T-cell (primary cell): ENCODE measurements around the gene CCDC40. TPM values are rescaled to one million over a fixed set of nuclear protein-coding genes. Genes with fewer than 3 reads are reported as not detected.

Experiments used
- ATAC-seq, 4 experiments: fragments of 200-7000 bp in 3 of 4; fragments of 150-1000 bp in 1 of 4; cut with Tn5 transposase; replicated peaks in 1 of 4; 1 replicate in 3 of 4; 2 replicates in 1 of 4; pipeline ENCODE4 v1.10.0; 2021; ENCODE audit warnings: moderate library complexity in 3 of 4, mild to moderate bottlenecking in 2 of 4, moderate number of reproducible peaks in 1 of 4
- CTCF ChIA-PET, 2 donors: fragments of 300-600 bp; sonication (Branson Sonifier 250); formaldehyde crosslinking; loops; one replicate each; lab custom pipeline; 2022; ENCODE audit warnings: antibody characterized with exemption in 2 of 2; lab: Charles Lee
- POLR2A ChIA-PET, 2 donors: fragments of 300-600 bp; sonication (Branson Sonifier 250); formaldehyde crosslinking; loops; one replicate each; lab custom pipeline; 2022; ENCODE audit warnings: antibody characterized with exemption in 2 of 2; lab: Charles Lee
- DNase-seq, 35 experiments: peaks; one replicate each; pipeline versions ENCODE4 v3.0.0 to v3.0.0-alpha.2; 2013 to 2023
- H3K27ac ChIP-seq: one replicate; pipeline ENCODE4 v1.5.1; 2013; ENCODE audit warnings: low read length
- H3K27me3 ChIP-seq, 2 experiments: replicated peaks in 1 of 2; 1 replicate in 1 of 2; 2 replicates in 1 of 2; pipeline versions ENCODE4 v1.6.1 to v1.7.0; 2013; ENCODE audit warnings: low read length in 1 of 2, mixed read lengths in 1 of 2; ENCODE audit not compliant: control insufficient read depth in 2 of 2, insufficient read depth in 2 of 2; ENCODE audit errors: extremely low read depth in 1 of 2
- H3K36me3 ChIP-seq, 2 donors: 1 replicate in 1 of 2; 2 replicates in 1 of 2; pipeline versions ENCODE4 v1.6.1 to v1.7.0; 2013; ENCODE audit warnings: low read length in 1 of 2; ENCODE audit not compliant: control insufficient read depth in 2 of 2, insufficient read depth in 1 of 2; ENCODE audit errors: extremely low read depth in 1 of 2
- H3K4me1 ChIP-seq, 2 experiments: 1 replicate in 1 of 2; 2 replicates in 1 of 2; pipeline versions ENCODE4 v1.6.1 to v1.7.0; 2013; ENCODE audit warnings: low read length in 2 of 2, mixed read lengths in 1 of 2; ENCODE audit not compliant: insufficient read depth in 2 of 2, control insufficient read depth in 1 of 2; ENCODE audit errors: extremely low read depth in 1 of 2
- H3K4me3 ChIP-seq, 2 donors: 1 replicate in 1 of 2; 2 replicates in 1 of 2; pipeline versions ENCODE4 v1.5.1 to v1.7.0; 2013; ENCODE audit warnings: mild to moderate bottlenecking in 2 of 2, low read length in 1 of 2, moderate library complexity in 1 of 2; ENCODE audit not compliant: control insufficient read depth in 1 of 2; ENCODE audit errors: extremely low read depth in 1 of 2
- H3K9me3 ChIP-seq: 2 replicates; pipeline ENCODE4 v1.7.0; 2013
- H3K27ac Mint-ChIP-seq, 2 donors: one replicate each; pipeline ENCODE4 v1.8.0; 2020 to 2021; ENCODE audit warnings: mild to moderate bottlenecking in 2 of 2, mixed read lengths in 2 of 2
- H3K27me3 Mint-ChIP-seq, 2 donors: one replicate each; pipeline ENCODE4 v1.8.0; 2021 to 2022; ENCODE audit warnings: mixed read lengths in 2 of 2
- H3K36me3 Mint-ChIP-seq: one replicate; pipeline ENCODE4 v1.8.0; 2021; ENCODE audit warnings: mixed read lengths
- H3K4me1 Mint-ChIP-seq, 3 donors: one replicate each; pipeline ENCODE4 v1.8.0; 2020 to 2022; ENCODE audit warnings: mixed read lengths in 3 of 3, mild to moderate bottlenecking in 1 of 3
- H3K4me3 Mint-ChIP-seq, 3 donors: one replicate each; pipeline ENCODE4 v1.8.0; 2020 to 2022; ENCODE audit warnings: mild to moderate bottlenecking in 3 of 3, mixed read lengths in 3 of 3, moderate library complexity in 3 of 3
- H3K9me3 Mint-ChIP-seq, 3 donors: one replicate each; pipeline ENCODE4 v1.8.0; 2020 to 2022; ENCODE audit warnings: mixed read lengths in 3 of 3
- WGBS: methylation state at CpG from one replicate; pipeline ENCODE4 v1.1.5; 2013; ENCODE audit warnings: missing lambda C conversion rate; ENCODE audit not compliant: insufficient coverage; 5-methylcytosine and 5-hydroxymethylcytosine counted together
- total RNA-seq, 35 experiments: library from RNA in 6 of 35; stranded (reverse) in 6 of 35; fragments of 120-200 nt in 1 of 35; gene quantifications; one replicate each; pipeline versions ENCODE4 v1.2.1 to v1.2.4 and lab custom pipeline; 2013 to 2026

CCDC40 gene
- total RNA-seq, 5 donors from 2014 or later (not counting 1 experiment from before 2014, with no cell fraction given) = 0.70 to 3.1 (median 1.4) TPM

DNA sequence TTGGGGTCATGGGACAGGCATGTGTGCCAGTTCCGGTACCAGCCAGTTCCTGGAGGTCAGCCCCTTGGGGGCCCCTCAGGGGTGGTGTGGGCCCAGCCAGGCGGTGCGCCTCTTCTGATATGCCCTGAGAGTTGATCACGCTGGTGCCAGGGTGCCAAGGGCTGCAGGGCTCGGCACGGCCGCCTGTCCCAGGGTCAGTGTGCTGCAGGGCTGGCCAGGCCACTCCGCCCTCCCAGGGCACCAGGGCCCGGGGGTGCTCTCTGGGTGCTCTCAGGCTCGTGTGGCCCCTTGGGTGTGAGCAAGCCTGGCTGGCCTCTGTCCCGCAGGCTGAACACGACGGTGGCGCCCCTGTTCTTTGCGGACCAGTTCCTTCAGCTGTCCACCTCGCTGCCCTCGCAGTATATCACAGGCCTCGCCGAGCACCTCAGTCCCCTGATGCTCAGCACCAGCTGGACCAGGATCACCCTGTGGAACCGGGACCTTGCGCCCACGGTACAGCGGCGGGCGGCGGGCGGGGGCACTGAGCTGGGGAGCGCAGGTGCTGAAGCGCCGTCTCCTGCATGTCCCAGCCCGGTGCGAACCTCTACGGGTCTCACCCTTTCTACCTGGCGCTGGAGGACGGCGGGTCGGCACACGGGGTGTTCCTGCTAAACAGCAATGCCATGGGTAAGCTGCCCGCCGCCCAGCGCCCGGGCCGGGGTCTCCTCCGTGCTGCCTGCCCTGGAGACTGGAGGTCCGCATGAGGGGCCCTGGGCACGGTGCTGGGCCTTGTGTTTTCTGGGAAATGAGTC, 71.0 kb downstream of the CCDC40 start:
- Histone ChIP-seq H3K4me3 (no peak overlapping the region), H3K27me3 (no peaks in the 10 kb centered on the region), H3K27ac (no peak overlapping the region), H3K36me3 (peaks cover 0 to 8% of the 10 kb centered on the region in 2 donors), H3K9me3 (no peaks in the 10 kb centered on the region), H3K4me1 (peaks cover 0 to 7% of the 10 kb centered on the region in 2 experiments)
- no peaks in the 10 kb centered on the region for H3K27me3 Mint-ChIP-seq
- DNase-seq (no peak), ATAC-seq (no peak)
- 91% methylated on average over 43 of the region's 46 CpGs for WGBS
- peaks cover 2% of the 10 kb centered on the region for H3K36me3 Mint-ChIP-seq
- no peak overlapping the region for H3K4me3 Mint-ChIP-seq
- POLR2A ChIA-PET = no interaction called here
- peaks cover 10 to 13% (median 11%) of the 10 kb centered on the region in 3 donors for H3K4me1 Mint-ChIP-seq
- H3K27ac Mint-ChIP-seq = no peak overlapping the region
- no peaks in the 10 kb centered on the region for H3K9me3 Mint-ChIP-seq
- CTCF ChIA-PET = no interaction called here

GRCh38 chr17:80108036-80108971, 71.9 kb downstream of the CCDC40 start:
- no peak for DNase-seq
- Histone ChIP-seq H3K36me3 (peaks cover 0 to 8% of the 10 kb centered on the region in 2 donors), H3K4me3 (no peak overlapping the region), H3K4me1 (no peaks in the 10 kb centered on the region), H3K27ac (no peak overlapping the region), H3K9me3 (no peaks in the 10 kb centered on the region), H3K27me3 (no peaks in the 10 kb centered on the region)
- Mint-ChIP-seq H3K27me3 (no peaks in the 10 kb centered on the region), H3K4me3 (no peak overlapping the region), H3K4me1 (peaks cover 3 to 6% (median 5%) of the 10 kb centered on the region in 3 donors), H3K9me3 (no peaks in the 10 kb centered on the region), H3K36me3 (peaks cover 2% of the 10 kb centered on the region), H3K27ac (no peak overlapping the region)
- WGBS = 91% methylated on average over 26 of the region's 40 CpGs
- CTCF ChIA-PET = no interaction called here
- POLR2A ChIA-PET = no interaction called here
- no peak for ATAC-seq

DNA sequence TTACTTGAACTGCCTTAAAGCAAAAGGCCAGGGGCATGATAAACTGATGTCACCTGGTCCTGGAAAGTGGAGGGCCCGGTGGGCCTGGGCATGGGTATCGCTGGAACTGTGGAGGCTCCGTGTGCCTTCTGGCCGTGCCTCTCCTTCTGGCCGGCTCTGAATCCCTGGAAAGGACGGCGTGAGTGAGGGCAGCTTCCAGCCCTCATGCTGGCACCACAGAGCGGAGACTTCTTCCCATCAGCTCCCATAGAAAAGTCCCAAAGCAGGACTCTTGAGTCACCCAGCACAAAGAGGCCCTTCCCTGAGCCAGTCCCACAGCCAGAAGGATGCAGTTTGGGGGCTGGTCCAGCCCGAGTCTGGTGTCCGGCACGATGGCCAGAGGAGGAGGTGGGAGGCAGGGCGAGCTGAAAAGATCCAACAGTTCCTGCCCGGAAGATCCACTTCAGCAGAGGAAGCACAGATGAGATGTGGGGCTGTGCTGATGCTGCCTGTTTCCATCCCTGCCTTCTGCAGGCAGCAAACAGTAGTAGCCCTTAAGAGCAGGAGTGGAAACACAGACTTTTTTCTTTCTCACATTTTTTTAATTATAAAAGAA, 72.7 kb downstream of the CCDC40 start:
- Histone ChIP-seq H3K4me1 (no peaks in the 10 kb centered on the region), H3K27ac (no peak overlapping the region), H3K36me3 (peaks cover 0 to 6% of the 10 kb centered on the region in 2 donors), H3K27me3 (no peaks in the 10 kb centered on the region), H3K4me3 (no peak overlapping the region), H3K9me3 (no peaks in the 10 kb centered on the region)
- WGBS = 94% methylated on average over 7 of the region's 13 CpGs
- no peaks in the 10 kb centered on the region for H3K27me3 Mint-ChIP-seq
- H3K27ac Mint-ChIP-seq = no peak overlapping the region
- ChIA-PET POLR2A (no interaction called here), CTCF (no interaction called here)
- H3K36me3 Mint-ChIP-seq = peaks cover 2% of the 10 kb centered on the region
- no peaks in the 10 kb centered on the region for H3K4me1 Mint-ChIP-seq
- ATAC-seq (no peak), DNase-seq (no peak)
- no peak overlapping the region for H3K4me3 Mint-ChIP-seq
- H3K9me3 Mint-ChIP-seq = no peaks in the 10 kb centered on the region

- H3K36me3 ChIP-seq = peaks cover 0 to 6% of the 10 kb centered on the region in 2 donors
- Mint-ChIP-seq H3K36me3 (peaks cover 2% of the 10 kb centered on the region), H3K27me3 (no peaks in the 10 kb centered on the region), H3K27ac (no peak overlapping the region), H3K4me3 (no peak overlapping the region), H3K4me1 (no peaks in the 10 kb centered on the region), H3K9me3 (no peaks in the 10 kb centered on the region)
- H3K27me3 ChIP-seq = no peaks in the 10 kb centered on the region
- 93% methylated on average over 22 of the region's 30 CpGs for WGBS
- H3K4me3 ChIP-seq = no peak overlapping the region
- no peaks in the 10 kb centered on the region for H3K4me1 ChIP-seq
- no peak for DNase-seq
- no peak overlapping the region for H3K27ac ChIP-seq
- no peak for ATAC-seq
- H3K9me3 ChIP-seq = no peaks in the 10 kb centered on the region
- ChIA-PET POLR2A (no interaction called here), CTCF (no interaction called here)
Observed at GRCh38 chr17:80109713-80110446, 73.4 kb downstream of the CCDC40 start.

- DNase-seq (no peak), ATAC-seq (no peak)
- H3K9me3 ChIP-seq = no peaks in the 10 kb centered on the region
- H3K4me1 ChIP-seq = no peaks in the 10 kb centered on the region
- Mint-ChIP-seq H3K27ac (no peak overlapping the region), H3K36me3 (peaks cover 2% of the 10 kb centered on the region), H3K4me1 (no peaks in the 10 kb centered on the region), H3K9me3 (peaks cover 0 to 4% (median 0%) of the 10 kb centered on the region in 3 donors), H3K27me3 (no peaks in the 10 kb centered on the region), H3K4me3 (no peak overlapping the region)
- H3K4me3 ChIP-seq = no peak overlapping the region
- peaks cover 0 to 6% of the 10 kb centered on the region in 2 donors for H3K36me3 ChIP-seq
- CTCF ChIA-PET = no interaction called here
- no peaks in the 10 kb centered on the region for H3K27me3 ChIP-seq
- 29% methylated on average over 1 of the region's 9 CpGs for WGBS
- POLR2A ChIA-PET = no interaction called here
- H3K27ac ChIP-seq = no peak overlapping the region
Observed at GRCh38 chr17:80110447-80110812, 74.0 kb downstream of the CCDC40 start.
